H1 (cell line): Measurements from ENCODE around the gene CAPZB. TPM values are rescaled to one million over a fixed set of nuclear protein-coding genes. Genes with fewer than 3 reads are reported as not detected.

Experiments
- CTCF ChIA-PET: fragments of 300-600 bp; sonication (Branson Sonifier 250); formaldehyde crosslinking; loops from one replicate; lab custom pipeline; 2021; ENCODE audit not compliant: partially characterized antibody; lab: Charles Lee
- POLR2A ChIA-PET: fragments of 300-600 bp; sonication (Branson Sonifier 250); formaldehyde crosslinking; loops from one replicate; lab custom pipeline; 2021; ENCODE audit warnings: inconsistent platforms; ENCODE audit not compliant: partially characterized antibody; lab: Charles Lee
- DNase-seq, 2 experiments: peaks; one replicate each; pipeline versions ENCODE4 v3.0.0 to v3.0.0-alpha.2; 2010 to 2022; ENCODE audit warnings: low spot score in 2 of 2, low read depth in 1 of 2, mixed read lengths in 1 of 2
- FAIRE-seq: peaks from 2 replicates; lab custom pipeline; 2011; peaks lifted over from hg19 to GRCh38; lab: Jason Lieb, UNC
- H2AFZ ChIP-seq: 2 replicates; pipeline ENCODE4 v1.8.1; 2012; ENCODE audit warnings: low read length, inconsistent platforms
- H2AK5ac ChIP-seq: 2 replicates; pipeline ENCODE4 v1.6.1; 2013; ENCODE audit warnings: low read depth, low read length
- H2BK120ac ChIP-seq: replicated peaks from 2 replicates; pipeline ENCODE3; 2013; ENCODE audit warnings: low read depth, low read length, inconsistent platforms
- H2BK12ac ChIP-seq: 2 replicates; pipeline ENCODE4 v1.6.1; 2013; ENCODE audit warnings: low read depth, low read length
- H2BK15ac ChIP-seq: 2 replicates; pipeline ENCODE4 v1.6.1; 2013; ENCODE audit warnings: low read length
- H2BK20ac ChIP-seq: 2 replicates; pipeline ENCODE4 v1.6.1; 2013; ENCODE audit warnings: low read length
- H2BK5ac ChIP-seq: 2 replicates; pipeline ENCODE4 v1.6.1; 2013; ENCODE audit warnings: low read depth, low read length
- H3K14ac ChIP-seq: 2 replicates; pipeline ENCODE4 v1.6.1; 2013; ENCODE audit warnings: inconsistent platforms; ENCODE audit not compliant: insufficient read length
- H3K18ac ChIP-seq: 2 replicates; pipeline ENCODE4 v1.6.1; 2013; ENCODE audit warnings: low read length; ENCODE audit errors: extremely low read depth
- H3K23ac ChIP-seq: 2 replicates; pipeline ENCODE4 v1.6.1; 2013; ENCODE audit warnings: inconsistent platforms; ENCODE audit not compliant: insufficient read length
- H3K23me2 ChIP-seq: 2 replicates; pipeline ENCODE4 v1.6.1; 2013; ENCODE audit warnings: low read depth, low read length
- H3K27ac ChIP-seq: 2 replicates; pipeline ENCODE4 v1.6.1; 2011; ENCODE audit warnings: low read depth, low read length, inconsistent platforms
- H3K27me3 ChIP-seq, 4 experiments: replicated peaks in 1 of 4; 1 replicate in 1 of 4; 2 replicates in 3 of 4; pipeline versions ENCODE4 v1.6.1 to v1.8.1; 2011 to 2013; ENCODE audit warnings: low read length in 3 of 4, mild to moderate bottlenecking in 3 of 4, inconsistent platforms in 2 of 4, mixed read lengths in 2 of 4, moderate library complexity in 1 of 4; ENCODE audit not compliant: control insufficient read depth in 3 of 4, insufficient read depth in 3 of 4; ENCODE audit errors: extremely low read depth in 1 of 4
- H3K36me3 ChIP-seq, 4 experiments: 2 replicates each; pipeline versions ENCODE4 v1.6.1 to v1.8.1; 2011 to 2013; ENCODE audit warnings: mild to moderate bottlenecking in 4 of 4, low read length in 3 of 4, moderate library complexity in 2 of 4, control low read depth in 1 of 4, inconsistent platforms in 1 of 4; ENCODE audit not compliant: insufficient read depth in 4 of 4, control insufficient read depth in 2 of 4
- H3K4ac ChIP-seq: replicated peaks from 2 replicates; pipeline ENCODE3; 2013; ENCODE audit warnings: low read length, low read depth, mixed read lengths, inconsistent platforms; ENCODE audit not compliant: insufficient read length
- H3K4me1 ChIP-seq, 4 experiments: replicated peaks in 1 of 4; 1 replicate in 1 of 4; 2 replicates in 3 of 4; pipeline versions ENCODE4 v1.6.1 to v1.8.1; 2011 to 2013; ENCODE audit warnings: low read length in 3 of 4, inconsistent platforms in 2 of 4, mixed read lengths in 1 of 4; ENCODE audit not compliant: insufficient read depth in 4 of 4, control insufficient read depth in 3 of 4
- H3K4me2 ChIP-seq, 2 experiments: 2 replicates each; pipeline versions ENCODE4 v1.6.1 to v1.8.1; 2011 to 2013; ENCODE audit warnings: low read depth in 2 of 2, low read length in 2 of 2, control low read depth in 1 of 2, inconsistent platforms in 1 of 2, mild to moderate bottlenecking in 1 of 2; ENCODE audit not compliant: insufficient read depth in 1 of 2
- H3K4me3 ChIP-seq, 4 experiments: fragments of 200-600, 300-600 bp in 1 of 4; sonication (generic), shearing (Covaris generic), sonication (Bioruptor Twin) in 1 of 4; 2 replicates each; pipeline versions ENCODE4 v1.5.1 to v1.8.1; 2011 to 2016; ENCODE audit warnings: low read length in 4 of 4, low read depth in 3 of 4, control low read depth in 2 of 4, inconsistent platforms in 2 of 4, mild to moderate bottlenecking in 2 of 4, mixed read lengths in 1 of 4, moderate library complexity in 1 of 4; ENCODE audit not compliant: insufficient read depth in 2 of 4; ENCODE audit errors: extremely low read depth in 1 of 4
- H3K56ac ChIP-seq: replicated peaks from 2 replicates; pipeline ENCODE3; 2013; ENCODE audit warnings: low read depth, mild to moderate bottlenecking, mixed read lengths, low read length, inconsistent platforms; ENCODE audit not compliant: insufficient read length
- H3K79me1 ChIP-seq: 2 replicates; pipeline ENCODE4 v1.6.1; 2013; ENCODE audit warnings: low read depth, low read length, control low read depth
- H3K79me2 ChIP-seq, 2 experiments: 2 replicates each; pipeline versions ENCODE4 v1.6.1 to v1.8.1; 2012 to 2013; ENCODE audit warnings: low read length in 2 of 2, mild to moderate bottlenecking in 2 of 2, inconsistent platforms in 1 of 2; ENCODE audit not compliant: insufficient read depth in 2 of 2, control insufficient read depth in 1 of 2
- H3K9ac ChIP-seq, 4 experiments: replicated peaks in 1 of 4; 1 replicate in 1 of 4; 2 replicates in 3 of 4; pipeline versions ENCODE4 v1.6.1 to v1.8.1; 2011 to 2013; ENCODE audit warnings: low read depth in 3 of 4, low read length in 3 of 4, control low read depth in 2 of 4, mild to moderate bottlenecking in 2 of 4, moderate library complexity in 2 of 4, inconsistent platforms in 1 of 4; ENCODE audit errors: extremely low read depth in 1 of 4
- H3K9me3 ChIP-seq, 2 experiments: 2 replicates each; pipeline versions ENCODE4 v1.6.1 to v1.8.1; 2012 to 2013; ENCODE audit warnings: mild to moderate bottlenecking in 2 of 2, moderate library complexity in 2 of 2, control low read depth in 1 of 2, inconsistent platforms in 1 of 2, low read depth in 1 of 2, low read length in 1 of 2, mixed read lengths in 1 of 2; ENCODE audit not compliant: insufficient read depth in 2 of 2
- H4K20me1 ChIP-seq, 2 experiments: replicated peaks in 1 of 2; 2 replicates each; pipeline versions ENCODE3 to v1.8.1; 2011 to 2013; ENCODE audit warnings: inconsistent platforms in 2 of 2, low read length in 2 of 2, mild to moderate bottlenecking in 1 of 2; ENCODE audit not compliant: insufficient read depth in 2 of 2, control insufficient read depth in 1 of 2
- H4K5ac ChIP-seq: 2 replicates; pipeline ENCODE4 v1.6.1; 2013; ENCODE audit warnings: low read length, low read depth, mixed read lengths, inconsistent platforms; ENCODE audit not compliant: insufficient read length
- H4K8ac ChIP-seq: 2 replicates; pipeline ENCODE4 v1.8.0; 2013; ENCODE audit warnings: mild to moderate bottlenecking, moderate library complexity, low read length, inconsistent platforms; ENCODE audit not compliant: insufficient read depth; ENCODE audit errors: extremely low read depth
- H4K91ac ChIP-seq: replicated peaks from 2 replicates; pipeline ENCODE3; 2013; ENCODE audit warnings: low read length, mixed read lengths, inconsistent platforms; ENCODE audit not compliant: insufficient read length
- BACH1 ChIP-seq: IDR thresholded peaks from 2 replicates; pipeline ENCODE4 v1.6.1; 2012; ENCODE audit warnings: low read length, improper control_type of control experiment
- CREB1 ChIP-seq: IDR thresholded peaks from 2 replicates; pipeline ENCODE4 v1.6.1; 2012; ENCODE audit warnings: inconsistent platforms
- HDAC6 ChIP-seq: IDR thresholded peaks from one replicate; pipeline ENCODE4 v1.7.1; 2012; ENCODE audit warnings: low read depth, mild to moderate bottlenecking, inconsistent platforms, low read length, moderate library complexity
- PHF8 ChIP-seq: fragments of 200-600 bp; sonication (generic); conservative IDR thresholded peaks from 2 replicates; pipeline ENCODE4 v1.7.1; 2012; ENCODE audit warnings: low read depth, mild to moderate bottlenecking, inconsistent platforms, low read length, moderate library complexity
- SIN3A ChIP-seq, 2 experiments: IDR thresholded peaks in 1 of 2; conservative IDR thresholded peaks in 1 of 2; 2 replicates each; pipeline ENCODE4 v1.6.1; 2011 to 2012; ENCODE audit warnings: low read length in 2 of 2, improper control_type of control experiment in 1 of 2, low read depth in 1 of 2, mild to moderate bottlenecking in 1 of 2
- TAF1 ChIP-seq: IDR thresholded peaks from 2 replicates; pipeline ENCODE4 v1.6.1; 2011; ENCODE audit warnings: mild to moderate bottlenecking, low read depth, low read length
- TAF7 ChIP-seq: optimal IDR thresholded peaks from 2 replicates; pipeline ENCODE3; 2011; ENCODE audit warnings: low read depth, mild to moderate bottlenecking, inconsistent platforms, low read length, moderate library complexity, borderline replicate concordance
- TCF12 ChIP-seq: IDR thresholded peaks from 2 replicates; pipeline ENCODE4 v1.6.1; 2011; ENCODE audit warnings: low read depth, mild to moderate bottlenecking, low read length
- WGBS, 2 experiments: shearing (Covaris generic) in 1 of 2; methylation state at CpG; one replicate each; pipeline versions ENCODE4 v1.1.6 to v1.1.7; 2013 to 2015; ENCODE audit warnings: low lambda C conversion rate in 2 of 2, mixed read lengths in 2 of 2, inconsistent platforms in 1 of 2, low coverage in 1 of 2, missing lambda C conversion rate in 1 of 2; ENCODE audit not compliant: insufficient replicate concordance in 2 of 2, insufficient coverage in 1 of 2, insufficient read length in 1 of 2; ENCODE audit errors: extremely low coverage in 1 of 2, missing lambda C conversion rate in 1 of 2; 5-methylcytosine and 5-hydroxymethylcytosine counted together
- polyA plus RNA-seq, 7 experiments: library from polyadenylated mRNA; depleted of rRNA in 3 of 7; stranded (reverse) in 5 of 7; unstranded in 2 of 7; fragments of >200 nt in 5 of 7; fragments of 200-250 nt in 2 of 7; gene quantifications; 1 replicate in 5 of 7; 2 replicates in 1 of 7; 4 replicates in 1 of 7; pipeline versions ENCODE4 v1.2.1 to v1.2.3, GENCODE V29; 2011 to 2013; ENCODE audit warnings: missing spikeins in 2 of 7, mixed read lengths in 2 of 7
- total RNA-seq: library from RNA; stranded (reverse); fragmentation: NEBNext Ultra II Directional; extraction: Animal tissue kit (Norgen Biotek cat#: 25700); gene quantifications from 2 replicates; pipeline ENCODE4 v1.2.1, GENCODE V29; 2021
- TF ChIP-seq, protein P1 (sequence below): IDR thresholded peaks from 2 replicates; pipeline ENCODE4 v1.6.1; 2012; ENCODE audit warnings: inconsistent platforms

Gene CAPZB
- total and polyA plus RNA-seq, 2 of the 8 experiments (the other 6 are each of a cell fraction or from before 2014, with no cell fraction given) = 162 to 371 TPM

DNA sequence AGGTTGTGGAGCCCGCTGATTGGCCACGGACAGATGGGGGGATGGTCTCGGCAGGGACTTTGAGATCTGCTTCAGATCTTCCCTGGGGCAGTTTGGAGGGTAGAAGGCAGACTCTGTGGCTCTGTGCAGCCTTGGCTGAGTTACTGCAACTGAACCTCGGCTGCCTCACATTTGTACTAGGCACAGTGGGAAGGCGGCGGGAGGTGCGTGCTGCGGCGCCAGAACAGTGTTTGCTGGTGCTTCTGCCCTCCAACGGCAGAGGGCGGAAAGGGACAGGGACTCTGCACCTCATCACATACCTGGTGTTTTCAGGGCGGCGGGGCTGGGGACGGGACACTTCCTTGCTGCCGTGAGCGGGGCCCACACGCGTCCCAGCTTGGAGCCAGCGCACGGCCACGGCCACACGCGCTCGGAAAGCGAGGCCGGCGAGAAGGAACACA is 147.0 kb downstream of the CAPZB start:
- Histone ChIP-seq H4K20me1 (peaks cover 5 to 7% of the 10 kb centered on the region in 2 experiments), H3K23ac (no peak overlapping the region), H3K9ac (peak overlapping the region in 3 of 4 experiments; percentile 33 to 73 (median 38); a peak in 4 of 7 replicates), H4K91ac (peak overlapping the region; percentile 45), H3K4ac (peak overlapping the region; percentile 63), H3K56ac (no peak overlapping the region), H3K18ac (peak overlapping the region; percentile 80), H2AFZ (no peak overlapping the region; the same call in 1 of the 2 replicates), H3K23me2 (peaks cover 2% of the 10 kb centered on the region; the same call in 1 of the 2 replicates), H3K4me3 (peak overlapping the region in 1 of 4 experiments; percentile 43; a peak in 2 of 8 replicates), H3K79me2 (no peaks in the 10 kb centered on the region), H3K4me2 (peak overlapping the region; percentile 55 to 60), H3K4me1 (peaks cover 0 to 15% (median 10%) of the 10 kb centered on the region in 4 experiments; a peak in 5 of 7 replicates), H3K14ac (no peak overlapping the region), H4K5ac (peak overlapping the region; percentile 73), H3K79me1 (no peaks in the 10 kb centered on the region), H2BK15ac (no peak overlapping the region), H3K9me3 (no peaks in the 10 kb centered on the region), H3K36me3 (peaks cover 0 to 7% (median 2%) of the 10 kb centered on the region in 4 experiments; a peak in 3 of 8 replicates), H2BK5ac (peak overlapping the region; percentile 89), H2BK20ac (peak overlapping the region; percentile 62; the same call in 1 of the 2 replicates), H2AK5ac (peak overlapping the region; percentile 26; the same call in 1 of the 2 replicates), H3K27me3 (no peaks in the 10 kb centered on the region), H4K8ac (peak overlapping the region; percentile 95), H2BK120ac (no peak overlapping the region), H3K27ac (peak overlapping the region; percentile 79; the same call in 1 of the 2 replicates), H2BK12ac (peak overlapping the region; percentile 98)
- peak; percentile 24 for FAIRE-seq
- WGBS, 2 experiments = 22% methylated on average over 24 of the region's 27 CpGs; no CpG with 5 or more reads in 1 of the 2 experiments
- peak; percentile 58 to 84 for DNase-seq
- ChIA-PET CTCF (interaction anchor here (0.8 to 5.1 kb wide), 14 partner anchors 11 to 338 kb away, joined by 3 to 25 read pairs (median 4); no protein-coding TSS in a partner anchor), POLR2A (interaction anchor here (0.8 to 1.8 kb wide), 7 partner anchors 8 to 244 kb away, joined by 3 to 8 read pairs (median 4); partner anchors contain the start of genes EMC1 and MRTO4)
- TF ChIP-seq TAF1 (peak; percentile 50; the same call in 1 of the 2 replicates), TAF7 (peak; percentile 20), TCF12 (no peak), SIN3A (conservative IDR thresholded peaks at IDR 0.05 in 1 of 2, IDR thresholded peaks at IDR 0.05 in 1 of 2; ENCODE audit: low read depth in 1 of 2, low read length in 2 of 2) (0 out of 4 replicates have a peak, but pooled peaks of 1 of the 2 experiments have one; percentile 62), CREB1 (0 out of 2 replicates have a peak, but pooled peaks have one; percentile 46), PHF8 (no peak), BACH1 (no peak), HDAC6 (no peak)
- TF ChIP-seq, protein P1, sequence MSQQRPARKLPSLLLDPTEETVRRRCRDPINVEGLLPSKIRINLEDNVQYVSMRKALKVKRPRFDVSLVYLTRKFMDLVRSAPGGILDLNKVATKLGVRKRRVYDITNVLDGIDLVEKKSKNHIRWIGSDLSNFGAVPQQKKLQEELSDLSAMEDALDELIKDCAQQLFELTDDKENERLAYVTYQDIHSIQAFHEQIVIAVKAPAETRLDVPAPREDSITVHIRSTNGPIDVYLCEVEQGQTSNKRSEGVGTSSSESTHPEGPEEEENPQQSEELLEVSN = peak; percentile 53
